Measurements from ENCODE around the gene CFAP61.

DNA sequence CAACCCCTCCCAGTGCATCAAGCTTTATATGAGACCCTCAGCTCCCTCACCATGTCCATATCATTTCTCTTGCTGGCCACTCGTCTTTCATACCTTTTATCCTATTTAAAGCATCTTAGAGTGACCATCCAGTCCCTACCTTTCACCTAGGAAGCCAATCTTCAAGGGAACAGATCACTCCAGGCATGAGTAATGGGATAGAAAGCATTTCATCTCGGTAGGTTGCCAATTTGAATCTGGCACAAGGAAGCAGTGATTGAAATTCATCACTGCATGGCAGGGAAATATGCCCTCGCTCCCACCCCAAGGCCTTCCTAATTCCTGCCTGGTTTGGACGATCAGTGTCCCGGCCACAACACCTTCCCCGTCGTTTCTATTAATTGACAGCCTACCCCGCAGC, 150.4 kb downstream of the CFAP61 start:
- TF ChIP-seq CTCF (IDR thresholded peaks at IDR 0.05) (no peak), POLR2A (IDR thresholded peaks at IDR 0.05) (no peak)

Measured in heart left ventricle (tissue), 13 donors.